Endothelial cell of umbilical vein (primary cell): ENCODE results near the gene SLC30A10. TPM values are rescaled to one million over a fixed set of nuclear protein-coding genes. Genes with fewer than 3 reads are reported as not detected.

Source experiments
- BruUV-seq: library from RNA; stranded (reverse); fragments of 400-500 nt; replicated peaks from 2 replicates; lab custom pipeline; 2021; lab: Mats Ljungman, UMichigan
- CTCF ChIA-PET: fragments of 300-600, 350-600 bp; sonication (Branson Sonifier 250); formaldehyde crosslinking; loops from one replicate; lab custom pipeline; 2021; ENCODE audit warnings: antibody characterized with exemption, inconsistent platforms; lab: Charles Lee
- POLR2A ChIA-PET: fragments of 300-600, 350-600 bp; sonication (Branson Sonifier 250); formaldehyde crosslinking; loops from one replicate; lab custom pipeline; 2021; ENCODE audit warnings: antibody characterized with exemption, inconsistent platforms; lab: Charles Lee
- DNase-seq: peaks from one replicate; pipeline ENCODE4 v3.0.0-alpha.2; 2011; ENCODE audit warnings: low read depth, low spot score
- FAIRE-seq: peaks from 2 replicates; lab custom pipeline; 2011; peaks lifted over from hg19 to GRCh38; lab: Jason Lieb, UNC
- H2AFZ ChIP-seq: 2 replicates; pipeline ENCODE4 v1.6.0; 2012; ENCODE audit warnings: low read depth, low read length, control low read depth, inconsistent platforms
- H3K27ac ChIP-seq: 2 replicates; pipeline ENCODE4 v1.5.1; 2011; ENCODE audit warnings: low read depth, mild to moderate bottlenecking, control low read depth, low read length, moderate library complexity; ENCODE audit not compliant: insufficient read depth
- H3K27me3 ChIP-seq, 2 experiments: 2 replicates each; pipeline versions ENCODE4 v1.6.0 to v1.6.1; 2011; ENCODE audit warnings: low read length in 2 of 2, mixed read lengths in 1 of 2; ENCODE audit not compliant: control insufficient read depth in 2 of 2, insufficient read depth in 2 of 2
- H3K36me3 ChIP-seq, 2 experiments: 2 replicates in 1 of 2; 3 replicates in 1 of 2; pipeline ENCODE4 v1.5.1; 2011; ENCODE audit warnings: low read length in 2 of 2, mild to moderate bottlenecking in 1 of 2, moderate library complexity in 1 of 2; ENCODE audit not compliant: control insufficient read depth in 2 of 2, insufficient read depth in 2 of 2; ENCODE audit errors: extremely low read depth in 1 of 2
- H3K4me1 ChIP-seq: 3 replicates; pipeline ENCODE4 v1.5.1; 2011; ENCODE audit warnings: mild to moderate bottlenecking, low read length; ENCODE audit not compliant: control insufficient read depth, insufficient read depth; ENCODE audit errors: extremely low read depth
- H3K4me2 ChIP-seq: 2 replicates; pipeline ENCODE4 v1.6.1; 2011; ENCODE audit warnings: low read length, control low read depth, mixed read lengths; ENCODE audit not compliant: insufficient read depth
- H3K4me3 ChIP-seq, 3 experiments: fragments of 200-600 bp in 1 of 3; sonication (generic), shearing (Covaris generic) in 1 of 3; replicated peaks in 1 of 3; 2 replicates each; pipeline ENCODE4 v1.5.1; 2011 to 2016; ENCODE audit warnings: control low read depth in 3 of 3, low read length in 3 of 3, mild to moderate bottlenecking in 2 of 3, inconsistent platforms in 1 of 3, low read depth in 1 of 3, moderate library complexity in 1 of 3; ENCODE audit not compliant: insufficient read depth in 1 of 3
- H3K79me2 ChIP-seq: 2 replicates; pipeline ENCODE4 v1.6.0; 2012; ENCODE audit warnings: low read length, inconsistent platforms; ENCODE audit not compliant: control insufficient read depth, insufficient read depth
- H3K9ac ChIP-seq: replicated peaks from 2 replicates; pipeline ENCODE3; 2011; ENCODE audit warnings: low read length, control low read depth; ENCODE audit not compliant: insufficient read depth; ENCODE audit errors: extremely low read depth
- H3K9me1 ChIP-seq: replicated peaks from 3 replicates; pipeline ENCODE4 v1.6.0; 2011; ENCODE audit warnings: mild to moderate bottlenecking, low read length; ENCODE audit not compliant: control insufficient read depth, insufficient read depth; ENCODE audit errors: extremely low read depth
- H3K9me3 ChIP-seq: replicated peaks from 2 replicates; pipeline ENCODE4 v1.5.1; 2012; ENCODE audit warnings: low read length, inconsistent platforms; ENCODE audit not compliant: control insufficient read depth, insufficient read depth
- H4K20me1 ChIP-seq: replicated peaks from 2 replicates; pipeline ENCODE3; 2011; ENCODE audit warnings: mild to moderate bottlenecking, low read length; ENCODE audit not compliant: control insufficient read depth, insufficient read depth; ENCODE audit errors: extremely low read depth
- CTCF ChIP-seq, 2 donors: IDR thresholded peaks; 1 replicate in 1 of 2; 2 replicates in 1 of 2; pipeline ENCODE4 v1.5.1; 2011; ENCODE audit warnings: low read length in 2 of 2, mild to moderate bottlenecking in 2 of 2, moderate library complexity in 2 of 2, control low read depth in 1 of 2, inconsistent platforms in 1 of 2, low read depth in 1 of 2; ENCODE audit not compliant: insufficient read depth in 1 of 2; ENCODE audit errors: extremely low read depth in 1 of 2
- EZH2 ChIP-seq: IDR thresholded peaks from 2 replicates; pipeline ENCODE4 v1.6.1; 2012; ENCODE audit warnings: borderline replicate concordance, low read depth, mild to moderate bottlenecking, moderate library complexity, low read length, inconsistent platforms; ENCODE audit not compliant: severe bottlenecking
- FOS ChIP-seq: IDR thresholded peaks from 2 replicates; pipeline ENCODE4 v1.6.1; 2011; ENCODE audit warnings: mild to moderate bottlenecking, low read length, moderate library complexity, borderline replicate concordance; ENCODE audit not compliant: insufficient read depth
- GATA2 ChIP-seq: IDR thresholded peaks from 2 replicates; pipeline ENCODE4 v1.7.0; 2011; ENCODE audit warnings: low read depth, mild to moderate bottlenecking, moderate library complexity, mixed read lengths, low read length; ENCODE audit not compliant: insufficient read length, insufficient read depth
- JUN ChIP-seq: IDR thresholded peaks from 2 replicates; pipeline ENCODE4 v1.6.1; 2011; ENCODE audit warnings: borderline replicate concordance, low read depth; ENCODE audit not compliant: insufficient read length, insufficient read depth
- MYC ChIP-seq: IDR thresholded peaks from one replicate; pipeline ENCODE4 v1.6.1; 2011; ENCODE audit warnings: mild to moderate bottlenecking, low read depth, low read length
- POLR2A ChIP-seq: IDR thresholded peaks from 2 replicates; pipeline ENCODE4 v1.6.1; 2012; ENCODE audit warnings: low read depth, mild to moderate bottlenecking, control low read depth, low read length
- POLR2AphosphoS5 ChIP-seq: IDR thresholded peaks from 2 replicates; pipeline ENCODE4 v1.6.1; 2012; ENCODE audit warnings: low read depth, mild to moderate bottlenecking, control low read depth, low read length, moderate library complexity; ENCODE audit not compliant: insufficient read depth
- dilution Hi-C: fragments of 300-500 bp; cut with MboI; formaldehyde crosslinking; loops from one replicate; pipeline ENCODE4 v1.15.0; 2019; ENCODE audit warnings: low sequenced_read_pairs; ENCODE audit not compliant: extremely low pct_ligation_motif_present
- intact Hi-C: fragments of 100-400 bp; cut with micrococcal nuclease; formaldehyde crosslinking; loops from one replicate; pipeline ENCODE4 v1.10.0; 2022
- polyA plus RNA-seq, 4 experiments: library from polyadenylated mRNA; depleted of rRNA in 3 of 4; stranded (reverse) in 3 of 4; unstranded in 1 of 4; fragments of >200 nt; gene quantifications; 2 replicates each; pipeline versions ENCODE4 v1.2.1 to v1.2.3, GENCODE V29; 2011 to 2012; ENCODE audit warnings: missing spikeins in 1 of 4
- total RNA-seq: library from RNA; stranded (reverse); gene quantifications from 2 replicates; pipeline ENCODE4 v1.2.3, GENCODE V29; 2021
- TF ChIP-seq, protein P1 (sequence below): IDR thresholded peaks from 2 replicates; pipeline ENCODE4 v1.6.1; 2011; ENCODE audit not compliant: insufficient read depth, insufficient read length

The SLC30A10 gene
- total and polyA plus RNA-seq, 2 donors (not counting 3 experiments of a cell fraction or from before 2014, with no cell fraction given), result not detected

DNA sequence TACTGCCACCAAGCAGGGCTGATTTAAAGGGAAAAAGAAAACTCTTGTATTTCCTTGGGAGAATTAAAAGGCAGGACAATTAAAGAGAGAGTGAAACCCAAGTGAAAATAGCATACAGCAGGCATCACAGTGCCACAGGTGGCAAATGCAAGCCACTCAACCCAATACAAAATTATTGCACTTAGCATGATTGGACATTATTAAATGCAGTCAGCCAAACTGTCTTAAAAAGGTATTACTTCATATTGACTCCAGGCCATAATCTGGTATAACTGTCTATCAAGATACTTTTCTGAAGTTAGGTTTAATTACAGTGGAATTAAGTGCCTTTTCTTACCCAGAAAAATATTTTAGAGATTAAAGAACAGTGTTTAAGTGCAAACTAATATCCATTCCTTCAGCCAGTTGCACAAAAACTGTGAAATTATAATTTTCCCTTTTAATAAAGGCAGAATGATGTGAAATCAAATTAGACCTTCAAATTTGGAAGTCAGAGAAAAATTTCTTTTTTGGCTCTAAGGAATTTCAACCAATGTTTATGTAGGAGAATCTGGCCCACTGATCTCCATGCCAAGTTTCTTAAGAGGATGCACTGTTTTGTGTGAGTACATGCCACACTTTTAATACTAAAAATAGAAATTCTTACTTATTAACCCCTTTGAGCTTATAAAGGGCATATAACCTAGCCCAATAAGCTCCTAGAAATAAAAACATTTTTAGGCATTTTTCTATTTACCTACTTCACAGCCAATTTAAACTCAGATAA, 15.2 kb downstream of the SLC30A10 start:
- Histone ChIP-seq H3K27ac (no peak overlapping the region), H4K20me1 (no peaks in the 10 kb centered on the region), H3K36me3 (no peaks in the 10 kb centered on the region), H3K4me2 (no peak overlapping the region), H3K9me3 (no peaks in the 10 kb centered on the region), H3K4me3 (no peak overlapping the region), H3K79me2 (no peaks in the 10 kb centered on the region), H3K27me3 (no peaks in the 10 kb centered on the region), H3K9me1 (no peaks in the 10 kb centered on the region), H3K9ac (no peak overlapping the region), H3K4me1 (no peaks in the 10 kb centered on the region), H2AFZ (no peak overlapping the region)
- intact Hi-C loops (no loop called here), dilution Hi-C loops (no loop called here)
- no peak for FAIRE-seq
- CTCF ChIA-PET, result interaction anchor here (1.1 kb wide), 1 partner anchor 7 kb away, joined by 3 read pairs; no protein-coding TSS in a partner anchor
- no peak for TF ChIP-seq EZH2
- BruUV-seq, result no TSS peak
- POLR2A ChIA-PET, result no interaction called here
- no peak for DNase-seq

GRCh38 chr1:219910716-219911115, 17.6 kb downstream of the SLC30A10 start:
- Histone ChIP-seq H3K4me2 (no peak overlapping the region), H3K9me3 (no peaks in the 10 kb centered on the region), H4K20me1 (no peaks in the 10 kb centered on the region), H3K27ac (no peak overlapping the region), H3K4me1 (no peaks in the 10 kb centered on the region), H3K9me1 (no peaks in the 10 kb centered on the region), H3K4me3 (no peak overlapping the region), H3K36me3 (no peaks in the 10 kb centered on the region), H3K27me3 (no peaks in the 10 kb centered on the region), H3K9ac (no peak overlapping the region), H2AFZ (no peak overlapping the region), H3K79me2 (no peaks in the 10 kb centered on the region)
- intact Hi-C loops, result no loop called here
- CTCF ChIA-PET, result interaction anchor here (0.7 kb wide), 1 partner anchor 17 kb away, joined by 4 read pairs; no protein-coding TSS in a partner anchor
- DNase-seq, result no peak
- TF ChIP-seq, protein P1, sequence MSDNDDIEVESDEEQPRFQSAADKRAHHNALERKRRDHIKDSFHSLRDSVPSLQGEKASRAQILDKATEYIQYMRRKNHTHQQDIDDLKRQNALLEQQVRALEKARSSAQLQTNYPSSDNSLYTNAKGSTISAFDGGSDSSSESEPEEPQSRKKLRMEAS, result no peak
- TF ChIP-seq JUN, result no peak
- TF ChIP-seq FOS, result no peak
- TF ChIP-seq POLR2AphosphoS5, result no peak
- no peak for TF ChIP-seq POLR2A
- TF ChIP-seq EZH2, result no peak
- TF ChIP-seq GATA2, result no peak
- no peak for TF ChIP-seq CTCF (IDR thresholded peaks at IDR 0.05; ENCODE audit: extremely low read depth in 1 of 2, insufficient read depth in 1 of 2, low read depth in 1 of 2, low read length in 2 of 2)
- no peak for TF ChIP-seq MYC
- no TSS peak for BruUV-seq
- dilution Hi-C loops, result no loop called here
- POLR2A ChIA-PET, result no interaction called here
- FAIRE-seq, result no peak
